IMR-90 (cell line): ENCODE data around the gene FAM236B. TPM values are rescaled to one million over a fixed set of nuclear protein-coding genes. Genes with fewer than 3 reads are reported as not detected.
"Not testable (repeated sequence)": the region's sequence is repeated elsewhere in the genome, so short reads cannot be mapped to it uniquely, and the experiment has no call there.

Source experiments
- ATAC-seq: fragments of 200-7000 bp; cut with Tn5 transposase; 2 replicates; pipeline ENCODE4 v1.9.1; 2020; ENCODE audit warnings: low read depth, mild to moderate bottlenecking, moderate library complexity
- BruUV-seq: library from RNA; stranded (reverse); fragments of 400-500 nt; replicated peaks from 2 replicates; lab custom pipeline; 2021; lab: Mats Ljungman, UMichigan
- CTCF ChIA-PET: fragments of 300-600 bp; formaldehyde crosslinking; extraction: SDS; loops from one replicate; lab custom pipeline; 2021; ENCODE audit warnings: antibody characterized with exemption; lab: Yijun Ruan, JAX
- POLR2A ChIA-PET: fragments of 300-600 bp; sonication (Branson Sonifier 250); formaldehyde crosslinking; loops from one replicate; lab custom pipeline; 2022; ENCODE audit warnings: antibody characterized with exemption; ENCODE audit not compliant: unreplicated experiment; lab: Charles Lee
- DNase-seq: peaks from one replicate; pipeline ENCODE4 v3.0.0; 2013
- H2AFZ ChIP-seq: replicated peaks from 2 replicates; pipeline ENCODE3; 2013; ENCODE audit warnings: low read length, mild to moderate bottlenecking; ENCODE audit not compliant: poor library complexity
- H2AK5ac ChIP-seq: 2 replicates; pipeline ENCODE4 v1.6.1; 2013; ENCODE audit warnings: low read depth, low read length, inconsistent platforms
- H2AK9ac ChIP-seq: replicated peaks from 2 replicates; pipeline ENCODE3; 2013; ENCODE audit warnings: mild to moderate bottlenecking, low read depth, low read length, moderate library complexity; ENCODE audit not compliant: poor library complexity
- H2BK120ac ChIP-seq: 2 replicates; pipeline ENCODE4 v1.6.1; 2013; ENCODE audit warnings: low read depth, low read length, inconsistent platforms
- H2BK15ac ChIP-seq: 3 replicates; pipeline ENCODE4 v1.6.1; 2013; ENCODE audit warnings: low read depth, low read length, inconsistent platforms
- H2BK20ac ChIP-seq: 2 replicates; pipeline ENCODE4 v1.6.1; 2013; ENCODE audit warnings: low read depth, mild to moderate bottlenecking, inconsistent platforms, low read length, moderate library complexity
- H2BK5ac ChIP-seq: 2 replicates; pipeline ENCODE4 v1.6.1; 2013; ENCODE audit warnings: mild to moderate bottlenecking, low read depth, low read length, inconsistent platforms; ENCODE audit not compliant: poor library complexity, severe bottlenecking
- H3K14ac ChIP-seq: replicated peaks from 2 replicates; pipeline ENCODE4 v1.6.1; 2013; ENCODE audit warnings: low read depth, low read length, inconsistent platforms
- H3K18ac ChIP-seq: 2 replicates; pipeline ENCODE4 v1.6.1; 2013; ENCODE audit warnings: low read depth, low read length, control low read depth
- H3K23ac ChIP-seq: 2 replicates; pipeline ENCODE4 v1.6.1; 2013; ENCODE audit warnings: low read depth, low read length, inconsistent platforms
- H3K27ac ChIP-seq: 2 replicates; pipeline ENCODE4 v1.5.1; 2013; ENCODE audit warnings: mild to moderate bottlenecking, control low read depth, low read length; ENCODE audit not compliant: insufficient read depth
- H3K27me3 ChIP-seq: 2 replicates; pipeline ENCODE4 v1.6.1; 2013; ENCODE audit warnings: low read length; ENCODE audit not compliant: control insufficient read depth, insufficient read depth
- H3K36me3 ChIP-seq: 2 replicates; pipeline ENCODE4 v1.6.1; 2013; ENCODE audit warnings: low read length, mixed read lengths; ENCODE audit not compliant: control insufficient read depth, insufficient read depth
- H3K4ac ChIP-seq: 2 replicates; pipeline ENCODE4 v1.6.1; 2013; ENCODE audit warnings: low read depth, low read length, inconsistent platforms
- H3K4me1 ChIP-seq: 2 replicates; pipeline ENCODE4 v1.6.1; 2013; ENCODE audit warnings: low read length, mixed read lengths; ENCODE audit not compliant: control insufficient read depth, insufficient read depth
- H3K4me2 ChIP-seq: 2 replicates; pipeline ENCODE4 v1.6.1; 2013; ENCODE audit warnings: low read depth, mild to moderate bottlenecking, control low read depth, low read length, moderate library complexity
- H3K4me3 ChIP-seq: 2 replicates; pipeline ENCODE4 v1.5.1; 2013; ENCODE audit warnings: low read depth, mild to moderate bottlenecking, control low read depth, low read length, moderate library complexity; ENCODE audit not compliant: insufficient read depth
- H3K56ac ChIP-seq: 2 replicates; pipeline ENCODE4 v1.6.1; 2013; ENCODE audit warnings: low read length, inconsistent platforms; ENCODE audit not compliant: insufficient read depth; ENCODE audit errors: extremely low read depth
- H3K79me1 ChIP-seq, 2 experiments: 2 replicates each; pipeline ENCODE4 v1.6.1; 2013; ENCODE audit warnings: low read length in 2 of 2, inconsistent platforms in 1 of 2, low read depth in 1 of 2
- H3K9ac ChIP-seq: 2 replicates; pipeline ENCODE4 v1.6.1; 2013; ENCODE audit warnings: low read depth, low read length, control low read depth
- H3K9me1 ChIP-seq: 2 replicates; pipeline ENCODE4 v1.6.1; 2013; ENCODE audit warnings: low read length, inconsistent platforms; ENCODE audit not compliant: insufficient read depth
- H3K9me3 ChIP-seq: 2 replicates; pipeline ENCODE4 v1.6.1; 2013; ENCODE audit warnings: low read length; ENCODE audit not compliant: control insufficient read depth, insufficient read depth
- H4K20me1 ChIP-seq: 2 replicates; pipeline ENCODE4 v1.6.1; 2013; ENCODE audit warnings: low read length, inconsistent platforms; ENCODE audit not compliant: insufficient read depth
- H4K5ac ChIP-seq: 2 replicates; pipeline ENCODE4 v1.6.1; 2013; ENCODE audit warnings: mild to moderate bottlenecking, low read depth, low read length, control low read depth
- H4K8ac ChIP-seq, 2 experiments: 2 replicates each; pipeline ENCODE4 v1.6.1; 2013; ENCODE audit warnings: low read depth in 2 of 2, low read length in 2 of 2, control low read depth in 1 of 2, inconsistent platforms in 1 of 2
- H4K91ac ChIP-seq: 2 replicates; pipeline ENCODE4 v1.6.1; 2013; ENCODE audit warnings: low read depth, low read length, inconsistent platforms; ENCODE audit not compliant: insufficient read depth
- WGBS, 2 experiments: methylation state at CpG; one replicate each; pipeline versions ENCODE4 v1.1.5 to v1.1.7; 2013; ENCODE audit warnings: missing lambda C conversion rate in 2 of 2; ENCODE audit not compliant: insufficient read length in 1 of 2; ENCODE audit errors: extremely low coverage in 2 of 2; 5-methylcytosine and 5-hydroxymethylcytosine counted together
- dilution Hi-C: fragments of 300-500 bp; cut with HindIII; formaldehyde crosslinking; loops from one replicate; pipeline ENCODE4 v1.14.3; 2018; ENCODE audit warnings: low sequenced_read_pairs; ENCODE audit not compliant: unreplicated experiment
- in situ Hi-C: fragments of 300-500 bp; cut with MboI; formaldehyde crosslinking; loops from 3 replicates; pipeline ENCODE4 v1.14.3; 2019; ENCODE audit warnings: low sequenced_read_pairs, inconsistent platforms, mixed read lengths
- intact Hi-C: fragments of 100-400 bp; cut with micrococcal nuclease; formaldehyde crosslinking; loops from 2 replicates; pipeline ENCODE4 v1.10.0; 2022
- microRNA-seq, 2 experiments: library from miRNA; stranded (forward) in 1 of 2; unstranded in 1 of 2; fragments of 10-50 nt in 1 of 2; fragments of <30 nt in 1 of 2; gene quantifications in 1 of 2; microRNA quantifications in 1 of 2; one replicate each; pipeline versions ENCODE3 to v1.1.0; 2013 to 2020; ENCODE audit not compliant: insufficient read depth in 1 of 2, insufficient read length in 1 of 2, unreplicated experiment in 1 of 2
- polyA plus RNA-seq, 3 experiments: library from polyadenylated mRNA; depleted of rRNA; stranded (reverse); fragments of >200 nt; gene quantifications; 2 replicates each; pipeline ENCODE4 v1.2.3, GENCODE V29; 2012; ENCODE audit warnings: low replicate concordance in 1 of 3
- small RNA-seq, 5 experiments: library from RNA; depleted of rRNA; stranded (forward); fragments of <200 nt; gene quantifications; one replicate each; pipeline ENCODE3, GENCODE V24; 2012
- total RNA-seq: library from RNA; depleted of rRNA; stranded (reverse); fragments of >200 nt; gene quantifications from 2 replicates; pipeline ENCODE4 v1.2.3, GENCODE V29; 2012; rRNA removed

Gene FAM236B
- total and polyA plus RNA-seq, 2 of the 4 experiments (the other 2 are of a cell fraction) = not detected

GRCh38 chrX:72733636-72734035 is 48.8 kb downstream of the FAM236B start:
- CTCF ChIA-PET, dilution Hi-C loops, H3K4me1 ChIP-seq, in situ Hi-C loops, H2AK5ac ChIP-seq, H3K27ac ChIP-seq, H3K14ac ChIP-seq, H3K9ac ChIP-seq, H3K9me3 ChIP-seq, H4K5ac ChIP-seq, H3K56ac ChIP-seq, H2AK9ac ChIP-seq, H2BK120ac ChIP-seq, H3K4me2 ChIP-seq, H3K18ac ChIP-seq, H4K8ac ChIP-seq, POLR2A ChIA-PET, H3K79me1 ChIP-seq, H2BK20ac ChIP-seq, H4K20me1 ChIP-seq, H2BK5ac ChIP-seq, H3K9me1 ChIP-seq, BruUV-seq, H3K4me3 ChIP-seq, H4K91ac ChIP-seq, DNase-seq, H3K27me3 ChIP-seq, ATAC-seq, H2BK15ac ChIP-seq, H3K36me3 ChIP-seq, H3K4ac ChIP-seq, H3K23ac ChIP-seq, intact Hi-C loops, H2AFZ ChIP-seq: not testable (repeated sequence)
- 60% methylated on average over 1 of the region's 8 CpGs; no CpG with 5 or more reads in 1 of the 2 experiments for WGBS, 2 experiments

Small RNAs within 50 kb of the gene (microRNA-seq; reads per million reads assigned to microRNA genes)
- not detected for gene RNU1-112P (ENCODE audit: insufficient read depth, insufficient read length)

Small RNAs within 50 kb of the gene (small RNA-seq; reads per million reads assigned to genes)
- gene RNU1-112P = 0 to 12.0 (median 0.42) reads per million in 5 experiments

Other genes with a start within 250 kb of the FAM236B start
- gene HDAC8, start 209.8 kb downstream of the FAM236B start, total RNA-seq = 28.5 and 30.8 TPM in 2 replicates
- gene HDAC8, start 209.8 kb downstream of the FAM236B start, polyA plus RNA-seq (2012; rRNA removed) = 12.9 and 16.1 TPM in 2 replicates
- gene PHKA1, start 68.4 kb downstream of the FAM236B start, total RNA-seq = 3.3 and 4.5 TPM in 2 replicates
- gene PHKA1, start 68.4 kb downstream of the FAM236B start, polyA plus RNA-seq (2012; rRNA removed) = 2.3 and 2.7 TPM in 2 replicates
- not detected in 2 replicates for gene DMRTC1B, start 5.8 kb downstream of the FAM236B start, total RNA-seq
- not detected in 2 replicates for gene DMRTC1B, start 5.8 kb downstream of the FAM236B start, polyA plus RNA-seq (2012; rRNA removed)
- gene FAM236D, start 25.6 kb upstream of the FAM236B start, total RNA-seq = not detected in 2 replicates
- not detected in 2 replicates for gene FAM236D, start 25.6 kb upstream of the FAM236B start, polyA plus RNA-seq (2012; rRNA removed)
- not detected in 2 replicates for gene FAM236C, start 130.0 kb upstream of the FAM236B start, total RNA-seq
- gene FAM236C, start 130.0 kb upstream of the FAM236B start, polyA plus RNA-seq (2012; rRNA removed) = not detected in 2 replicates
- not detected in 2 replicates for gene FAM236A, start 155.5 kb upstream of the FAM236B start, total RNA-seq
- not detected in 2 replicates for gene FAM236A, start 155.5 kb upstream of the FAM236B start, polyA plus RNA-seq (2012; rRNA removed)
- not detected in 2 replicates for gene DMRTC1, start 161.2 kb upstream of the FAM236B start, total RNA-seq
- not detected in 2 replicates for gene DMRTC1, start 161.2 kb upstream of the FAM236B start, polyA plus RNA-seq (2012; rRNA removed)
- gene PABPC1L2B, start 220.3 kb upstream of the FAM236B start, total RNA-seq = not detected in 2 replicates
- gene PABPC1L2B, start 220.3 kb upstream of the FAM236B start, polyA plus RNA-seq (2012; rRNA removed) = not detected in 2 replicates